ENCODE measurements around the gene ZNF684.
A peak's percentile ranks its signal among the peaks of the same experiment; 100 is the strongest.
"Not testable (repeated sequence)": the region's sequence is repeated elsewhere in the genome, so short reads cannot be mapped to it uniquely, and the experiment has no call there.

Gene ZNF684

DNA sequence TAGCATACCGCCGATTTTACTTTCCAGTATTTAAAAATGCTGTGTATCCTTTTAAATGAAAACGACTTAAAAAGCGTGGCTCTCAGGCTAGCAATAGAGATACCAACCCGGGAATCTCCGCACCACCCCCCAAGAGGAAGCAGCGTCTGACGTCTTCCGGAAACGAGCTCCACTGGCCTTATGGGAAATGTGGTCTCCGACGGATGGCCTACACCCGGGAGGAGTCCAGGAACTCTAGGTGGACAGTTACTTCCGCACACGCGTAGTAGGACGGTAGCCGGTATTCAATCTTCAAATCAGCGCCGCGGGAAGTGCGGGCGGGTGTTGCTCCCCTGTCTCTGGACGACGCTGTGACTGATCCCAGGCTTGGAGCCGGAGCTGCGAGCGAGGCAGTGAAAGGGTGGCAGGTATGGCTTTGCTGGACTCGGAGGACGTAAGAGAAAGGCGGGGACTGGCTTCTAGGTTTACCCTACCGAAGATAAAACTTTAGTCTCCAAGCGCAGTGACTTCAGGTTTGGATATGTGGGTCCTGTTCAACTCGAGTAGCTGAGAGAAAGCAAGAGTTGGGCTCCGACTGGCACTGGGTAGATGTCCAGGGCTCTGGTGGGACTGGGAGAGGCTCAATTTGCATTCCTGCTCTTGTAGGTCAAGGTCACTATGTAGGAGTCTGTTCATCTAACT is at the start of gene ZNF684:
Gene ZNF684, plus strand, starts transcription at position 257 of the 681 bp plus-strand sequence. CDS start 1,530 bp downstream, outside the sequence.
- peak; percentile 87 for DNase-seq

DNA sequence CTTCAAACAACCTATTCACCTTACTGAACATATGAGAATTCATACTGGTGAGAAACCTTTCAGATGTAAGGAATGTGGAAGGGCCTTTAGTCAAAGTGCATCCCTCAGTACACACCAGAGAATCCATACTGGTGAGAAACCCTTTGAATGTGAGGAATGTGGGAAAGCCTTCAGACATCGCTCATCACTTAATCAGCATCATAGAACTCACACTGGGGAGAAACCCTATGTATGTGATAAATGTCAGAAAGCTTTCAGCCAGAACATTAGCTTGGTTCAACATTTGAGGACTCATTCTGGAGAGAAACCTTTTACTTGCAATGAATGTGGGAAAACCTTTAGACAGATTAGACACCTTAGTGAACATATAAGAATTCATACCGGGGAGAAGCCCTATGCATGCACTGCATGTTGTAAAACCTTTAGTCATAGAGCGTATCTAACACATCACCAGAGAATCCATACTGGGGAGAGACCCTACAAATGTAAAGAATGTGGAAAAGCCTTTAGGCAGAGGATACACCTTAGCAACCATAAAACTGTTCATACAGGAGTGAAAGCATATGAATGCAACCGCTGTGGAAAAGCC is 36.0 kb upstream of the ZNF684 start:
- DNase-seq, result no peak

DNA sequence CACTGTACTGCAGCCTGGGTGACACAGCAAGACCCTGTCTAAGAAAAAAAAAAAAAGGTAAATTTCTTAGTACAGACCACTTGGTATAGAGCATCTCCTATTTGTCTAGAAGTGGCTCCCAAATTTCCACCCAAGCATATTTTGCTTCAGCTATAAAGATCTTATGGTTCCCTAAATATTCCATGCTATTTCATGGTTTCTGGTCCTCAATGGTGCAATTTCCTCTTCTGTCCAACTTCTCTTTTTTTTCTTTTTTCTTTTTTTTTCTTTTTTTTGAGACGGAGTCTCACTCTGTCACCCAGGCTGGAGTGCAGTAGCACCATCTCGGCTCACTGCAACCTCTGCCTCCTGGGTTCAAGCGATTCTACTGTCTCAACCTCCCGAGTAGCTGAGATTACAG is 28.8 kb upstream of the ZNF684 start:
- not testable (repeated sequence) for DNase-seq

DNA sequence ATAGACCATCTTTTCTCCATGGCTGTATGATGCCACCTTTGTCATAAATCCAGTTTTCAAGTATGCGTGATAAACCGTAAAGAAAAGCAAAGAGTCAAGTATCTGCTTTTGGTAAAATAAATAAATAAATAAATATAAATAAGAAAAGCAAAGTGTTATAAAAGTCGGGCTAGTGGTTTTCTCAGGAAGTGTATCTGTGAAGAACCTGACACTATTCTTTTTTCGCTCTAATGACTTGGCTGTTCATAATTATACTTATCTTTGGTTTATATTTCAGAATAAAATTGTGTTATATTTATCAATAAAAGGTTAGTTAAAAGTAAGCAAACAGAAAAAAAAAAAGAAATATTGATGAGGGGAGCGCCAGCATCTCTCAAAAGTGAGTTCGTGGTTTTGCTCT is 23.5 kb upstream of the ZNF684 start:
- DNase-seq, result no peak

DNA sequence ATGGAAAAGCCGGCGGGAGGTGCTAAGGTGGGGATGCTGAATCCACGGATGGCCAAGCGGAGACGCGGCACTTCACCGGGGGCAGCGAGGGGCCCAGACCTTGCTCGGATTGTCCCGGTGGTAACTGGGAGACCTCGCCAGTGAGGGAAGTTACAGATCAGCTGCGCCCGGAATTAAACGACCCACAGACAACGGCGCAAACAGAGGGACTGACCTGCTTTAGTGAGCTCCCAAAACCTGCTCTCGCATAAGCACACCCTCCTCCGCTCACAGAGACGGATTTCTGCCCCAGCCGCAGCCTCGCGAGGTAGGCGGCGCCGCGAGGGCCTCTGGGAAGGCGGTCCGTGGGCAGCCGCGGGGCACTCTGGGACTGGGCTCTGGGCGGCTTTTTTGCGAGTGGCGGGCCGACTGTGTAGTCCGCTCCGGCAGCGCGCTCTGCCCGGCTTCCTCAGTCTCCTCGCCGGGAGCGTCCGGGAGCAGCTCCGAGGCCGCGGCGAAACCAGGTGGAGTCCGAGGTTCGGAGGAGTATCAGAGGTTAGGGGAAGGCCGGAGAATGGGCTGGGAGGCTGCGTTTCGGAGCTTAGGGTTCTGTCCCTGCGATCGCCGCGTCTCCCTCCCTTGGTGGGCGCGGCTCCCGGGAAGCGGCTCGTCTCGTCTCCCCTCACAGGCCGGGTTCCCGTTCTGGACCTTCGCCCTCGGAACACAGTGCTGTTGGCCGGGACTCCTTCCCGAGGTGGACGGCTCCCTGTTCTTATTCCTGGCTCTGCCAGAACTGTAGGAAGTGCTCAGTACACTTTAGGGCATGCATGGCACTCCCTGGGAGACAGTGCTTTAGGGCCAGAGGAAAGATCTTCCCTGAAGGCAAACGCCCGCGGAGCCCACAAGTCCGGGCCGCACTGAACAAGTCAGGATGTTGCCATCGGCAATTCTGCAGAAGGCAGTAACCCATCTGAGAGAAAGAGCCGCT is 22.8 kb upstream of the ZNF684 start, which contains the start of gene EXO5:
Gene EXO5, plus strand, starts transcription at position 393 of the 967 bp plus-strand sequence. CDS start 5,778 bp downstream, outside the sequence.
- DNase-seq, result peak; percentile 89

DNA sequence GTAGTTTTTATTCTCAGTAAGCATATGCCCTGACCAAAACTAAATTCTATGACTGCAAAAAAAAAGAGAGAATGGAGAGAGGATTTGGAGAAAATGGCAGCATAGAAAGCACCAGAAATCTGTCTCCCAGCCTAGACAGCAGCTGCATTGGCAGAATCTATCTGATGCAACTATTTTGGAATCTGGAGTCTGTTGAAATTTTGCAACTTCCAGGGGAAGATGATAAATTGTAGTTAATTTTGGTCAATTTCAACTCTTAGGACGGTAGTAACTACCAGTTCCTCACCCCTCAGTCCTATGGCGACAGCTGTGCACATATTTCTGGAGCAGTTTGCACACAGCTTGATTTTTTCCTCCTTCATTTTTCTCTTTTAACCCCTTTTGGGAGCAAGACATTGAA is 11.9 kb upstream of the ZNF684 start:
- DNase-seq, result no peak

DNA sequence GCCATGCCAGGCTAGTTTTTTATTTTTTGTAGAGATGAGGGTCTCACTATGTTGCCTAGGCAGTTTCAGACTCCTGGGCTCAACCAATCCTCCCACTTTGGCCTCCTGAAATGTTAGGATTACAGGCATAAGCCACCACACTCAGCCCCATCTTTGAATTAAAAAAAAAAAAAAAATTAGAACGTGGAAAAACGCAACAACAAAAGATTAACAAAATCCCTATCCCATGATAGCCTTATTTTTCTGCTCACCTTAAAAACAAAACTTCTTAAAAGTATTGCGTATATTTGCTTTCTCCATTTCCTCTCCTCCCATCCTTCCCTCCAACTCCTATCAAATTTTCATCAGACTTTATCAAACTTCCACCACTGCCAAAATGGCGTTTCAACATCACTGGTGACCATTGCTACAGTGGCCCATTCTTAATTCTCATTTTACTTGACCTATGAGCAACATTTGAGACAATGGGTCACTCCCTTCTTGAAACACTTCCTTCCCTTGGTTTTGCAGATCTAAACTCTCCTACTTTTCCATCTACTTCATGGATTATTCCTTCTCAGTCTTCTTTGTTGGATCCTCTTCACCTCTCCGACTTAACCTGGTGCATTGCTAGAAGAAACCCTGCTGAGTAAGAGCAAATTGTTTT is 579 bp upstream of the ZNF684 start:
- DNase-seq, result no peak

DNA sequence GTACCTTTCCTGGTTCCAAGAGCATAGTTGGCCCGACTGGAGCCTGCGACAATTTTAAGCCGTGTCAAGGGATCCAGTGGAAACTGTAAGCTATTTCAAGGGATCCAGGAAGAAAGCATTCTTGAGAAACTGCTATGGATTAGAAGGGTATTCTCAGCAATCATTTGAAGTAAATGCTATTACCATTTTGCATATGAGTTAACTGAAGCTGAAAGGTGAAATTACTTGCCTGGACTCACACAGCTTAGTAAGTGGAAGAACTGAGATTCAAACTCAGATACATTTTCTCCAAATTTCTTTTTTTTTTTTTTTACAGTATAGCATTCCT is 589 bp downstream of the ZNF684 start:
- DNase-seq, result no peak

DNA sequence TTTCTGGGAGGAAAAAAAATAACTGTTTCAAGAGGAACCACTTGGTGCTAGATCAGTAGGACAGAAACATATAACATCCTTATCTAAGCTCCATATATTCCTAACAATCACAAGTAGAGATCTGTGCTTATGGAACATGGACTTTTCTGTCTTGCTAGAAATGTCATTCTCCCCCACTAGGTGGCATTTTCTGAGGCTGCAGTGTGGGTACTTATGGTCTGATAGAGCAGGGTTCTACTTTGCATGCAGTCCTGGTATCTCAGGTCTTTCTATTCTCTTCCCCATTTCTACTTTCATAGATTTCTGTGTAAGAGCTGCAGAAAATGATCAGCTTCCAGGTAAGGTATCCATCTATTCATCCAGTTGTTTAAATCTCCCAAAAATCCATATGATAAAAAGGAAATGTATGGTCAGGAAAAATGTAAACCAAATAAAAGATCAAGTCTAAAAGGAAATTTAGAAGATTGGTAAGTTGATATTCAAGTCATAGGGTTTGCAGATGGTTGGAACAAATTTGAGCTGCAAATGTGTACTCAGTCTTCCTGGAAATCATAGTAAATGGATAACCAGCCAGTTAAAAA is 1.5 kb downstream of the ZNF684 start:
- DNase-seq, result peak; percentile 22

DNA sequence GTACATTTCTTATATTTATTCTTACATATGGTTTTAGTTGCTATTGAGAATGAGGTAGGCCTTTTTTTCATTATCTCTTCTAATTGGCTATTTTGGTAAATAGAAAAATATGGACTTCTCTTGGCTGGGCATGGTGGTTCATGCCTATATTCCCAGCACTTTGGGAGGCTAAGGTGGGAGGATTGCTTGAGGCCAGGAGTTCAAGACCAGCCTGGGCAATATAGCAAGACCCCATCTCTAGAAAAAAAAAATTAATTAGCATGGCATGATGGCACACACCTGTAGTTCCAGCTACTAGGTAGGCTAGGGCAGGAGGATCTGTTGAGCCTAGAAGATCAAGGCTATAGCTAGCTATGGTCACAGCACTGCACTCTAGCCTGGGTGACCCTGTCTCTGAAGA is 3.2 kb downstream of the ZNF684 start:
- DNase-seq, result no peak

DNA sequence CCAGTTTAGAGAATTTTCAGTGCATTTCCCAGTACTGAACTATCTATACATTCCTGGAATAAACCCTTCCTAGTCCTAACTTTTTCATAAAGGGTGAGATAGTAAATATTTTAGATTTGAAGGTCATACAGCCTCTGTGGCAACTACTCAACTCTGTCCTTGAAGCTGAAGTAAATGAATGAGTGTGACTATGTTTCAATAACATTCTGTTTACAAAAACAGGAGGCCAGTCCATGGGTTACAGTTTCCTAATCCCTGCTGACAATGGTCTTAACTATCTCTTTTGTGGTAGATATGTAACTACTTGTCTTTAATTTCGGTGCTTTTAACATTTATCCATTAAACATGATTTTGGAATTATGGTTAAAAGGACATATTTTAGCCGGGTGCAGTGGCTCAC is 4.3 kb downstream of the ZNF684 start:
- DNase-seq, result no peak

DNA sequence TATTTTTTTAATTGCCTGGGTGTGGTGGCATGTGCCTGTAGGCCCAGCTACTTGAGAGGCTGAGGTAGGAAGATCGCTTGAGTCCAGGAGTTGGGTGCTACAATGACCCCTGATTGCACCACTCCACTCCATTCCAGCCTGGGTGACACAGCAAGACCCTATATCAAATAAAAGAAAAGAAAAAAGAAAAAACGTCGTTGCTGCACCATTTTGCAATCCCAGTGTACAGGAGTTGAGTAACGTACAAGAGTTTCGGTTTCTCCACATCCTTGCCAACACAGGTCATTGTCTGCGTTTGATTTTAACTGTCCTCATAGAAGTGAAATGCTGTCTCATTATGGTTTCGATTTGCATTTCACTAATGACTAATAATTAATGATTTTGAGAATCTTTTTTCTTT is 7.9 kb downstream of the ZNF684 start:
- DNase-seq, result no peak

DNA sequence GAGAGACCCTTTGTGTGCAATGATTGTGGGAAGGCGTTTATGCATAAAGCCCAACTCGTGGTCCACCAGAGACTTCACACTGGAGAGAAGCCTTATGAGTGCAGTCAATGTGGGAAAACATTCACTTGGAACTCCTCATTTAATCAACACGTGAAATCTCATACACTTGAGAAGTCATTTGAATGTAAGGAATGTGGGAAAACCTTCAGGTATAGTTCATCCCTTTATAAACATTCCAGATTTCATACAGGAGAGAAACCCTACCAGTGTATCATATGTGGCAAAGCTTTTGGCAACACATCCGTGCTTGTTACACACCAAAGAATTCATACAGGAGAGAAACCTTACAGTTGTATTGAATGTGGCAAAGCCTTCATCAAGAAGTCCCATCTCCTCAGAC is 15.5 kb downstream of the ZNF684 start:
- DNase-seq, result no peak

DNA sequence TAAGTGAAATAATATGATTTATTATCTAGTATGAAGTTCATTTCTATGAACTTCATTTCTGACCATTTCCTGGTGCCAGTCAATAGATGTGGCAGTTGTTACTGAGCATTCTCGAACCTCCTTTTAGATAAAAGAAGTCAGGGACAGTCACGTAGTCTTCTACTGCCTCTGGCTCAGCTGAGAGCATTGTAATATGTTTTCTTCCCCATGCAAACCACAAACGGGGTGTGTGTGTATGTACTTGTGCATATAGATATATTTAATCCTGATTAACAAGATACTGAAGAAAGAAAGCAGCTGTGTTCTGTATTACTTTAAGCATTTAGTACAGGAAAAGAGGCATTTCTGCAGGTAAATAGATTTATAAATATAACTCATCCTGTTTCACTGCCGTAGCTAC is 21.6 kb downstream of the ZNF684 start:
- no peak for DNase-seq

DNA sequence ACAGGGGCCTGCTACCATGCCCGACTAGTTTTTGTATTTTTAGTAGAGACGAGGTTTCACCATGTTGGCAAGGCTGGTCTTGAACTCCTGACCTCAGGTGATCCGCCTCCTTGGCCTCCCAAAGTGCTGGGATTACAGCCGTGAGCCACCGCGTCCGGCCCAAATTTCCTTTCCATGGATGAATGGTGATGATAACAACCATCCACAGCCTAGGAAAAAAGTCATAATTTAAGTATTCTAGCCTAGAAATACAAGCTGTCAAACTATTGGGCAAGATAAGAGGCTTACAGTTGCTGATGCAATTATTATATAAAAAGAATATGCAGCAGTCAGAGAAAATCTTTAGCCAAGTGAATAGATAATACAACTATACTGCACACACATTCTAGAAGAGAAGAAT is 23.4 kb downstream of the ZNF684 start:
- DNase-seq, result not testable (repeated sequence)

DNA sequence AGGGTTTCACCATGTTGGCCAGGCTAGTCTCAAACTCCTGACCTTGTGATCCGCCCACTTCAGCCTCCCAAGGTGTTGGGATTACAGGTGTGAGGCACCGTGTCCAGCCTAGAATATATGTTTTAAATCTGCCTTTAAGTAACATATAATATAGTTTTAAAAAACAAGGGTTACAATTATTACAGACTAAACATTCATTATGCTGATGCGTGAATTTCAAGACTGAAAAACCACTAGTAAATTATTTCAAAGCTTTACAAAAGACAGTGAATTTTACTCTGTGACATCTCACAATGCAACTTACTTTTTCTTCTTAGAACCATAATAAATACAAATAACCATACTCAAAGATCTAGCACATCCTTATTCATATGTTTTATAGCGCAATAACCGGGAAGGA is 24.7 kb downstream of the ZNF684 start:
- DNase-seq, result no peak

DNA sequence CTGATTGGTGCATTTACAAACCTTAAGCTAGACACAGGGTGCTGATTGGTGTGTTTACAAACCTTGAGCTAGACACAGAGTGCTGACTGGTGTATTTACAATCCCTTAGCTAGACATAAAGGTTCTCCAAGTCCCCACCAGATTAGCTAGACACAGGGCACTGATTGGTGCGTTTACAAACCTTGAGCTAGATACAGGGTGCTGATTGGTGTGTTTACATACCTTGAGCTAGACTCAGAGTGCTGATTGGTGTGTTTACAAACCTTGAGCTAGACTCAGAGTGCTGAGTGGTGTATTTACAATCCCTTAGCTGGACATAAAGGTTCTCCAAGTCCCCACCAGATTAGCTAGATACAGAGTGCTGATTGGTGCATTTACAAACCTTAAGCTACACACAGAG is 26.8 kb downstream of the ZNF684 start:
- not testable (repeated sequence) for DNase-seq

DNA sequence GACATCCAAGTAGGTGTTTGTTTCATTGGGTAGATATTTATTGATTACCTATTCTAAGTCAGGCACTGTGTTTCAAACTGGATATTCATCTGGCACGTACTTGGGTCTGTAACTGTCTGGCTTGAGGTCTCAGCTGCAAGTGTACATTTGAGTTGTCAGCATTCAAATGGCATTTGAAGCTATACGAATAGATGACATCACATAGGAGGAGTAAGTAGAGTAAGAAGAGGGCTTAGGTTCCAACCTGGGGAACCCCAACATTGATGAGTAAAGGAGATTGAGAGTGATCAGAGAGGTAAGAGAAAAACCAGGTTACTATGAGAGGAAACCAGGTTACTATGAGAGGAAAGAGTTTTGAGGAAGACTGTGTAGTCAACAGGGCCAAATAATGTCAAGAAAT is 30.7 kb downstream of the ZNF684 start:
- no peak for DNase-seq

DNA sequence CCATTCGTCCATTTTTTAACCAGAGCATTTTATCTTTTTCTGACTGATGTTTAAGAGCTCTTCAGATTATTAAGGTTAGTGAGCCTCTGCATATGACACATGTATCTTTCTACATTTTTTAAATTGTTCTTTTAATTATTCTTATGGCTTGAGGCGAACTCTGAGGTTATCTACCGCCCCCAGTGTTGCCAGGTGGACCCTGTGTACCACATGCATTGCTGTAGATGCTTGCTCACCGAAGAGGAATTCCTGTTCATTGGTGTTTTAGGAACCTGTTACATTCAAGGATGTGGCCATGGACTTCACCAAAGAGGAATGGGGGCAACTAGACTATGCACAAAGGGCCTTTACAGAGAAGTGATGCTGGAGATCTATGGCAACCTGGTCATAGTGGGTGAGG is 31.8 kb downstream of the ZNF684 start:
- DNase-seq, result no peak

DNA sequence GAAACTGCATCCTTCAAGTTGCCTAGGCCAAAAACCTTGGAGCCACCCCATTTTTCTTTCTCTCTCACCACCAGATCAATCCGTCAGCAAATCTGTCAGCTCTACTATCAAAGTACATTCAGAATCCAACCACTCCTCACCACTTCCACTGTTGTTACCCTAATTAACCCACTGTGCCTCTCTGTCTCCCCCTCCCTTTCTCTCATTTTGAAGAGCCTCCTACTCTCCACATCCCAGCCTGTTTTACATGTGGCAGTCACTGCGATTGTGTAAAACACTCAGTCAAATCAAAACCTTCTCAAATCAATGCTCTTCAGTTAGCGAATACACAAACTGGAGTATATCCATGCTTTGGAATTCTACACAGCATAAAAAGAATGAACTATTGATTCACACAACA is 33.1 kb downstream of the ZNF684 start:
- no peak for DNase-seq

DNA sequence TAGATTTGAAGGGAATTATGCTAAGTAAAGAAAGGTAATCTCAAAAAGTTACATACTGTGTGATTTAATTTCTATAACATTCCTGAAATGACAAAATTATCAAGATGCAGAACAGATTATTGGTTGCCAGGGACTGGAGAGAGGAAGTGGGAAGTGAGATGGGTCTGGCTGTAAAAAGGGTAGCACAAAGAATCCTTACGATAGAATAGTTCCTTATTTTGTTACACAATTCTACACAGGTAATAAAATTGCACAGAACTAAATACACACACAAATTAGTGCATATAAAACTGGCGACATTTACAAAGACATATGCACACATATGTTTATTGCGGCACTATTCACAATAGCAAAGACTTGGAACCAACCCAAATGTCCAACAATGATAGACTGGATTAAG is 33.5 kb downstream of the ZNF684 start:
- DNase-seq, result no peak

DNA sequence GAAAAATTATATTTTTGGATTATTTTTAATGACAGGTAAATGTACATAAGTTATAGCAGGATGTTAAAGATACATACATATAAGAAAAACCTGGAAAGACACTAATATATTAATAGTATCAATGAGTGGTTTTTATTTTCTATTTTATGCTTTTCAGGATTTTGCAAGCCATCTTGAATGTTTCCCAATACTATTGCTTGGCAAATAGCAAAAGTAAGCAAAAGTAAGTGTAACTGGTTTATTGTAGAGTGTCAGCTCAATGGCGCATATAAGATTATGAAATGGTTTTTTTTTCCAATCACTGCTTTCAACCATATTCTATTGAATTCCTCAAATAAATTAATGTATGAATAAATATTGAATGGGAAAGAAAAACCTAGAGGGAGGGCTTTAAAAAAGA is 36.4 kb downstream of the ZNF684 start:
- no peak for DNase-seq

DNA sequence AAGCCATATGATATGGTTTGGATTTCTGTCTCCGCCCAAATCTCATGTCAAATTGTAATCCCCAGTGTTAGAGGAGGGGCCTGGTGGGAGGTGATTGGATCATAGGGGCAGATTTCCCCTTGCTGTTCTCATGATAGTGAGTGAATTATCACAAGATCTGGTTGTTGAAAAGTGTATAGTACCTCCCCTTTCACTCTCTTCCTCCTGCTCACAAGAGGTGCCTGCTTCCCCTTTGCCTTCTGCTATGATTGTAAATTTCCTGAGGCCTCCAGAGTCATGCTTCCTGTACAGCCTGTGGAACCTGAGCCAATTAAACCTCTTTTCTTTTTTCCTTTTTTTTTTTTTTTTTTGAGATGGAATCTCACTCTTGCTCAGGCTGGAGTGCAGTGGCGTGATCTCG is 43.4 kb downstream of the ZNF684 start:
- DNase-seq, result not testable (repeated sequence)

All from stimulated activated CD4-positive, alpha-beta T cell treated with anti-CD3 and anti-CD28 coated beads, Interleukin-1b, Interleukin-23, amount 100 ng/mL, for 48 hours (primary cell).